HCT116 (cell line): Measurements from ENCODE around the gene MUC6. TPM values are rescaled to one million over a fixed set of nuclear protein-coding genes. Genes with fewer than 3 reads are reported as not detected.

Experiments used
- ATAC-seq: fragments of 200-7000 bp; cut with Tn5 transposase; 2 replicates; pipeline ENCODE4 v1.9.1; 2020; ENCODE audit warnings: mild to moderate bottlenecking, moderate library complexity
- BruUV-seq: library from RNA; stranded (reverse); fragments of 400-500 nt; replicated peaks from 2 replicates; lab custom pipeline; 2021; lab: Mats Ljungman, UMichigan
- CTCF ChIA-PET: fragments of 300-600 bp; sonication (Branson Sonifier 250); formaldehyde crosslinking; loops from one replicate; lab custom pipeline; 2021; ENCODE audit warnings: antibody characterized with exemption; lab: Charles Lee
- POLR2A ChIA-PET: fragments of 300-600, 350-600 bp; sonication (Branson Sonifier 250); formaldehyde crosslinking; loops from one replicate; lab custom pipeline; 2021; ENCODE audit warnings: antibody characterized with exemption; lab: Charles Lee
- RAD21 ChIA-PET, 2 experiments: fragments of 300-600 bp; sonication (Branson Sonifier 250); formaldehyde crosslinking; loops; one replicate each; lab custom pipeline; 2023; ENCODE audit warnings: low total read pairs in 2 of 2; ENCODE audit not compliant: uncharacterized antibody in 2 of 2, unreplicated experiment in 2 of 2, low non-redundant PET in 1 of 2; lab: Charles Lee
- DNase-seq: peaks from one replicate; pipeline ENCODE4 v3.0.0-alpha.2; 2010; ENCODE audit warnings: low read depth, low spot score
- H2AFZ ChIP-seq: fragments of 200-600 bp; shearing (Covaris generic), sonication (generic); 2 replicates; pipeline ENCODE4 v1.6.1; 2017; ENCODE audit warnings: low read depth, mixed run types, mixed read lengths, antibody characterized with exemption, low read length; ENCODE audit not compliant: poor library complexity, severe bottlenecking
- H3K27ac ChIP-seq: 2 replicates; pipeline ENCODE4 v1.5.1; 2012; ENCODE audit warnings: low read depth, low read length
- H3K27me3 ChIP-seq: fragments of 200-600 bp; sonication (generic); 2 replicates; pipeline ENCODE4 v1.6.1; 2016; ENCODE audit warnings: mixed run types, low read length, mixed read lengths; ENCODE audit not compliant: insufficient read depth
- H3K36me3 ChIP-seq, 2 experiments: fragments of 200-500 bp in 1 of 2; fragments of 200-600 bp in 1 of 2; sonication (Bioruptor generic) in 1 of 2; sonication (generic) in 1 of 2; 2 replicates each; pipeline versions ENCODE4 v1.5.1 to v1.6.1; 2014 to 2016; ENCODE audit warnings: low read length in 2 of 2, inconsistent platforms in 1 of 2, mixed read lengths in 1 of 2, mixed run types in 1 of 2; ENCODE audit not compliant: insufficient read depth in 2 of 2, control insufficient read depth in 1 of 2
- H3K4me1 ChIP-seq, 2 experiments: fragments of 200-600 bp in 1 of 2; sonication (generic) in 1 of 2; 2 replicates each; pipeline versions ENCODE4 v1.5.1 to v1.6.1; 2012 to 2017; ENCODE audit warnings: low read length in 2 of 2, inconsistent platforms in 1 of 2, mild to moderate bottlenecking in 1 of 2, mixed read lengths in 1 of 2, mixed run types in 1 of 2, moderate library complexity in 1 of 2; ENCODE audit not compliant: insufficient read depth in 2 of 2, control insufficient read depth in 1 of 2
- H3K4me2 ChIP-seq: fragments of 200-600 bp; sonication (generic); 2 replicates; pipeline ENCODE4 v1.6.1; 2017; ENCODE audit warnings: mixed run types, low read length, mixed read lengths
- H3K4me3 ChIP-seq, 2 experiments: fragments of 200-600 bp in 1 of 2; sonication (generic) in 1 of 2; replicated peaks in 1 of 2; 2 replicates each; pipeline ENCODE4 v1.5.1; 2011 to 2016; ENCODE audit warnings: low read length in 2 of 2, control low read depth in 1 of 2, low read depth in 1 of 2, mild to moderate bottlenecking in 1 of 2, mixed read lengths in 1 of 2, mixed run types in 1 of 2
- H3K79me2 ChIP-seq: fragments of 200-600 bp; sonication (generic); 2 replicates; pipeline ENCODE4 v1.6.1; 2017; ENCODE audit warnings: mild to moderate bottlenecking, mixed run types, low read length, moderate library complexity, mixed read lengths; ENCODE audit not compliant: insufficient read depth
- H3K9ac ChIP-seq: fragments of 200-600 bp; sonication (generic); 2 replicates; pipeline ENCODE4 v1.6.1; 2016; ENCODE audit warnings: low read length, mixed read lengths
- H3K9me2 ChIP-seq: fragments of 200-600 bp; sonication (generic), shearing (Covaris generic); 2 replicates; pipeline ENCODE4 v1.6.1; 2017; ENCODE audit warnings: mixed run types, mild to moderate bottlenecking, moderate library complexity; ENCODE audit not compliant: insufficient read depth
- H3K9me3 ChIP-seq, 2 experiments: fragments of 200-500 bp in 1 of 2; fragments of 200-600 bp in 1 of 2; sonication (Bioruptor generic) in 1 of 2; sonication (generic) in 1 of 2; 2 replicates each; pipeline ENCODE4 v1.6.1; 2014 to 2017; ENCODE audit warnings: low read length in 2 of 2, mixed read lengths in 2 of 2, inconsistent platforms in 1 of 2, low read depth in 1 of 2, mild to moderate bottlenecking in 1 of 2, mixed run types in 1 of 2, moderate library complexity in 1 of 2; ENCODE audit not compliant: control insufficient read depth in 1 of 2, insufficient read depth in 1 of 2
- H4K20me1 ChIP-seq: fragments of 200-600 bp; sonication (generic), shearing (Covaris generic); 2 replicates; pipeline ENCODE4 v1.6.1; 2017; ENCODE audit warnings: mixed run types, mild to moderate bottlenecking, moderate library complexity; ENCODE audit not compliant: insufficient read depth
- EGR1 ChIP-seq: IDR thresholded peaks from 2 replicates; pipeline ENCODE4 v1.6.1; 2012; ENCODE audit warnings: low read depth
- POLR2A ChIP-seq: IDR thresholded peaks from 2 replicates; pipeline ENCODE4 v1.7.0; 2011; ENCODE audit warnings: borderline replicate concordance; ENCODE audit not compliant: insufficient read depth, insufficient read length; ENCODE audit errors: extremely low read depth
- POLR2AphosphoS5 ChIP-seq: IDR thresholded peaks from 2 replicates; pipeline ENCODE4 v1.6.1; 2011; ENCODE audit warnings: mild to moderate bottlenecking, low read depth, low read length, moderate library complexity
- REST ChIP-seq: IDR thresholded peaks from 2 replicates; pipeline ENCODE4 v1.6.1; 2012; ENCODE audit warnings: low read depth
- SRF ChIP-seq: IDR thresholded peaks from 2 replicates; pipeline ENCODE4 v1.6.1; 2012; ENCODE audit warnings: low read depth
- TCF7L2 ChIP-seq: IDR thresholded peaks from 2 replicates; pipeline ENCODE4 v1.7.0; 2011; ENCODE audit warnings: borderline replicate concordance, inconsistent platforms; ENCODE audit not compliant: insufficient read depth, insufficient read length; ENCODE audit errors: extremely low read depth
- YY1 ChIP-seq: IDR thresholded peaks from 2 replicates; pipeline ENCODE4 v1.6.1; 2011; ENCODE audit warnings: low read length, low read depth, moderate library complexity, mild to moderate bottlenecking; ENCODE audit not compliant: insufficient replicate concordance; ENCODE audit errors: extremely low read depth
- ZFX ChIP-seq: fragments of 450-650 bp; IDR thresholded peaks from 2 replicates; pipeline ENCODE4 v1.6.1; 2017
- intact Hi-C: fragments of 100-400 bp; cut with micrococcal nuclease; formaldehyde crosslinking; loops from 2 replicates; pipeline ENCODE4 v1.10.0; 2022
- total RNA-seq: library from RNA; stranded (reverse); gene quantifications from one replicate; pipeline ENCODE4 v1.2.1, GENCODE V29; 2021; ENCODE audit not compliant: unreplicated experiment
- TF ChIP-seq, protein P1 (sequence below), 3 experiments: fragments of 200-600 bp in 1 of 3; sonication (generic) in 1 of 3; IDR thresholded peaks in 2 of 3; conservative IDR thresholded peaks in 1 of 3; 2 replicates each; pipeline ENCODE4 v1.5.1; 2012 to 2017; ENCODE audit warnings: low read depth in 2 of 3, low read length in 2 of 3, antibody characterized with exemption in 1 of 3, borderline replicate concordance in 1 of 3, control low read depth in 1 of 3, mild to moderate bottlenecking in 1 of 3, mixed read lengths in 1 of 3, mixed run types in 1 of 3, moderate library complexity in 1 of 3; ENCODE audit not compliant: insufficient read depth in 1 of 3
- TF ChIP-seq, protein P2 (sequence below): IDR thresholded peaks from 2 replicates; pipeline ENCODE4 v1.6.1; 2011; ENCODE audit warnings: mild to moderate bottlenecking, low read length, moderate library complexity; ENCODE audit not compliant: insufficient replicate concordance; ENCODE audit errors: extremely low read depth

The MUC6 gene
- total RNA-seq, 1 experiment from 2014 or later: 0.02 TPM

GRCh38 chr11:1041936-1042608, 5.6 kb upstream of the MUC6 start:
- ChIA-PET CTCF (no interaction called here), POLR2A (no interaction called here), RAD21 (no interaction called here)
- Histone ChIP-seq H3K27me3 (no peaks in the 10 kb centered on the region), H3K4me1 (no peaks in the 10 kb centered on the region), H3K9ac (no peak overlapping the region), H3K36me3 (no peaks in the 10 kb centered on the region), H4K20me1 (no peaks in the 10 kb centered on the region), H3K79me2 (no peaks in the 10 kb centered on the region), H3K4me2 (no peak overlapping the region), H3K9me2 (no peaks in the 10 kb centered on the region), H3K27ac (no peak overlapping the region), H3K4me3 (no peak overlapping the region), H3K9me3 (no peaks in the 10 kb centered on the region), H2AFZ (no peak overlapping the region)
- intact Hi-C loops: no loop called here
- no TSS peak for BruUV-seq
- DNase-seq (no peak), ATAC-seq (no peak)
- TF ChIP-seq EGR1: no peak
- TF ChIP-seq, protein P1, sequence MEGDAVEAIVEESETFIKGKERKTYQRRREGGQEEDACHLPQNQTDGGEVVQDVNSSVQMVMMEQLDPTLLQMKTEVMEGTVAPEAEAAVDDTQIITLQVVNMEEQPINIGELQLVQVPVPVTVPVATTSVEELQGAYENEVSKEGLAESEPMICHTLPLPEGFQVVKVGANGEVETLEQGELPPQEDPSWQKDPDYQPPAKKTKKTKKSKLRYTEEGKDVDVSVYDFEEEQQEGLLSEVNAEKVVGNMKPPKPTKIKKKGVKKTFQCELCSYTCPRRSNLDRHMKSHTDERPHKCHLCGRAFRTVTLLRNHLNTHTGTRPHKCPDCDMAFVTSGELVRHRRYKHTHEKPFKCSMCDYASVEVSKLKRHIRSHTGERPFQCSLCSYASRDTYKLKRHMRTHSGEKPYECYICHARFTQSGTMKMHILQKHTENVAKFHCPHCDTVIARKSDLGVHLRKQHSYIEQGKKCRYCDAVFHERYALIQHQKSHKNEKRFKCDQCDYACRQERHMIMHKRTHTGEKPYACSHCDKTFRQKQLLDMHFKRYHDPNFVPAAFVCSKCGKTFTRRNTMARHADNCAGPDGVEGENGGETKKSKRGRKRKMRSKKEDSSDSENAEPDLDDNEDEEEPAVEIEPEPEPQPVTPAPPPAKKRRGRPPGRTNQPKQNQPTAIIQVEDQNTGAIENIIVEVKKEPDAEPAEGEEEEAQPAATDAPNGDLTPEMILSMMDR (IDR thresholded peaks at IDR 0.05 in 2 of 3, conservative IDR thresholded peaks at IDR 0.05 in 1 of 3; ENCODE audit: borderline replicate concordance in 1 of 3, insufficient read depth in 1 of 3, low read depth in 2 of 3, low read length in 2 of 3): no peak
- no peak for TF ChIP-seq TCF7L2
- no peak for TF ChIP-seq POLR2A
- no peak for TF ChIP-seq YY1
- no peak for TF ChIP-seq ZFX

GRCh38 chr11:1041471-1041870, 5.0 kb upstream of the MUC6 start:
- H3K27ac ChIP-seq: no peak overlapping the region
- H3K4me3 ChIP-seq: no peak overlapping the region
- no peaks in the 10 kb centered on the region for H3K9me3 ChIP-seq
- no peak overlapping the region for H2AFZ ChIP-seq
- DNase-seq: no peak
- CTCF ChIA-PET: no interaction called here
- no peaks in the 10 kb centered on the region for H3K36me3 ChIP-seq
- H4K20me1 ChIP-seq: no peaks in the 10 kb centered on the region
- intact Hi-C loops: no loop called here
- H3K79me2 ChIP-seq: no peaks in the 10 kb centered on the region
- H3K9ac ChIP-seq: no peak overlapping the region
- POLR2A ChIA-PET: interaction anchor here (0.7 kb wide), 1 partner anchor 881 kb away, joined by 3 read pairs; no protein-coding TSS in a partner anchor
- no peak for ATAC-seq
- RAD21 ChIA-PET: no interaction called here
- H3K27me3 ChIP-seq: no peaks in the 10 kb centered on the region
- H3K4me2 ChIP-seq: no peak overlapping the region
- no TSS peak for BruUV-seq
- no peaks in the 10 kb centered on the region for H3K9me2 ChIP-seq
- H3K4me1 ChIP-seq: no peaks in the 10 kb centered on the region
- TF ChIP-seq, protein P2, sequence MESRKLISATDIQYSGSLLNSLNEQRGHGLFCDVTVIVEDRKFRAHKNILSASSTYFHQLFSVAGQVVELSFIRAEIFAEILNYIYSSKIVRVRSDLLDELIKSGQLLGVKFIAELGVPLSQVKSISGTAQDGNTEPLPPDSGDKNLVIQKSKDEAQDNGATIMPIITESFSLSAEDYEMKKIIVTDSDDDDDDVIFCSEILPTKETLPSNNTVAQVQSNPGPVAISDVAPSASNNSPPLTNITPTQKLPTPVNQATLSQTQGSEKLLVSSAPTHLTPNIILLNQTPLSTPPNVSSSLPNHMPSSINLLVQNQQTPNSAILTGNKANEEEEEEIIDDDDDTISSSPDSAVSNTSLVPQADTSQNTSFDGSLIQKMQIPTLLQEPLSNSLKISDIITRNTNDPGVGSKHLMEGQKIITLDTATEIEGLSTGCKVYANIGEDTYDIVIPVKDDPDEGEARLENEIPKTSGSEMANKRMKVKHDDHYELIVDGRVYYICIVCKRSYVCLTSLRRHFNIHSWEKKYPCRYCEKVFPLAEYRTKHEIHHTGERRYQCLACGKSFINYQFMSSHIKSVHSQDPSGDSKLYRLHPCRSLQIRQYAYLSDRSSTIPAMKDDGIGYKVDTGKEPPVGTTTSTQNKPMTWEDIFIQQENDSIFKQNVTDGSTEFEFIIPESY: no peak
- TF ChIP-seq REST: no peak
- no peak for TF ChIP-seq SRF
- no peak for TF ChIP-seq YY1
- no peak for TF ChIP-seq POLR2AphosphoS5
- TF ChIP-seq EGR1: no peak
